ENCODE measurements around the gene DHRS11.

DNA sequence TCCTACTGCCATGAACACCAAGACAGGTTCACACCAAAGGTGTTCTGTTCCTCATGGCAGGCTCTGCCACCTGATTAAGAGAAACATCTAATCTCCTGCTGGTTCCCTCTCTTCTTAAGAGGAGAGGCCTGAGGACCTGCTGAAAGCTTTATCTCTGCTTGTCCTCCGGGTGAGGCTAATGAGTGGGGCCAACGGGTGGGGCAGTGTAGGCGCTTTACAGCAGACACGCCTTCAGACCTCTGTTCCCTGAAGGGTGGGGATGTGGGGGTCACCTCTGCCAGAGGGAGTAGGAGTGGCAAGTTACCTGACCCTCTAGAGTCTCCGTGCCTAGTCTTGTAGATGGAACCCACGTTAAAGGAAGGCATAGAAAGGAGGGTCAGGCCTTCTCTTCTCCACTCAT is 5.5 kb downstream of the DHRS11 start:
- TF ChIP-seq, protein P1, sequence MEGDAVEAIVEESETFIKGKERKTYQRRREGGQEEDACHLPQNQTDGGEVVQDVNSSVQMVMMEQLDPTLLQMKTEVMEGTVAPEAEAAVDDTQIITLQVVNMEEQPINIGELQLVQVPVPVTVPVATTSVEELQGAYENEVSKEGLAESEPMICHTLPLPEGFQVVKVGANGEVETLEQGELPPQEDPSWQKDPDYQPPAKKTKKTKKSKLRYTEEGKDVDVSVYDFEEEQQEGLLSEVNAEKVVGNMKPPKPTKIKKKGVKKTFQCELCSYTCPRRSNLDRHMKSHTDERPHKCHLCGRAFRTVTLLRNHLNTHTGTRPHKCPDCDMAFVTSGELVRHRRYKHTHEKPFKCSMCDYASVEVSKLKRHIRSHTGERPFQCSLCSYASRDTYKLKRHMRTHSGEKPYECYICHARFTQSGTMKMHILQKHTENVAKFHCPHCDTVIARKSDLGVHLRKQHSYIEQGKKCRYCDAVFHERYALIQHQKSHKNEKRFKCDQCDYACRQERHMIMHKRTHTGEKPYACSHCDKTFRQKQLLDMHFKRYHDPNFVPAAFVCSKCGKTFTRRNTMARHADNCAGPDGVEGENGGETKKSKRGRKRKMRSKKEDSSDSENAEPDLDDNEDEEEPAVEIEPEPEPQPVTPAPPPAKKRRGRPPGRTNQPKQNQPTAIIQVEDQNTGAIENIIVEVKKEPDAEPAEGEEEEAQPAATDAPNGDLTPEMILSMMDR (IDR thresholded peaks at IDR 0.05; ENCODE audit: poor library complexity, severe bottlenecking), result no peak
- TF ChIP-seq RAD21 (conservative IDR thresholded peaks at IDR 0.05) (no peak), POLR2AphosphoS5 (IDR thresholded peaks at IDR 0.05) (no peak), TAF1 (IDR thresholded peaks at IDR 0.05; ENCODE audit: low read depth) (no peak), SMC3 (conservative IDR thresholded peaks at IDR 0.05; ENCODE audit: poor library complexity) (no peak), MXI1 (conservative IDR thresholded peaks at IDR 0.05; ENCODE audit: poor library complexity, severe bottlenecking) (no peak)
- TF ChIP-seq, protein P2, sequence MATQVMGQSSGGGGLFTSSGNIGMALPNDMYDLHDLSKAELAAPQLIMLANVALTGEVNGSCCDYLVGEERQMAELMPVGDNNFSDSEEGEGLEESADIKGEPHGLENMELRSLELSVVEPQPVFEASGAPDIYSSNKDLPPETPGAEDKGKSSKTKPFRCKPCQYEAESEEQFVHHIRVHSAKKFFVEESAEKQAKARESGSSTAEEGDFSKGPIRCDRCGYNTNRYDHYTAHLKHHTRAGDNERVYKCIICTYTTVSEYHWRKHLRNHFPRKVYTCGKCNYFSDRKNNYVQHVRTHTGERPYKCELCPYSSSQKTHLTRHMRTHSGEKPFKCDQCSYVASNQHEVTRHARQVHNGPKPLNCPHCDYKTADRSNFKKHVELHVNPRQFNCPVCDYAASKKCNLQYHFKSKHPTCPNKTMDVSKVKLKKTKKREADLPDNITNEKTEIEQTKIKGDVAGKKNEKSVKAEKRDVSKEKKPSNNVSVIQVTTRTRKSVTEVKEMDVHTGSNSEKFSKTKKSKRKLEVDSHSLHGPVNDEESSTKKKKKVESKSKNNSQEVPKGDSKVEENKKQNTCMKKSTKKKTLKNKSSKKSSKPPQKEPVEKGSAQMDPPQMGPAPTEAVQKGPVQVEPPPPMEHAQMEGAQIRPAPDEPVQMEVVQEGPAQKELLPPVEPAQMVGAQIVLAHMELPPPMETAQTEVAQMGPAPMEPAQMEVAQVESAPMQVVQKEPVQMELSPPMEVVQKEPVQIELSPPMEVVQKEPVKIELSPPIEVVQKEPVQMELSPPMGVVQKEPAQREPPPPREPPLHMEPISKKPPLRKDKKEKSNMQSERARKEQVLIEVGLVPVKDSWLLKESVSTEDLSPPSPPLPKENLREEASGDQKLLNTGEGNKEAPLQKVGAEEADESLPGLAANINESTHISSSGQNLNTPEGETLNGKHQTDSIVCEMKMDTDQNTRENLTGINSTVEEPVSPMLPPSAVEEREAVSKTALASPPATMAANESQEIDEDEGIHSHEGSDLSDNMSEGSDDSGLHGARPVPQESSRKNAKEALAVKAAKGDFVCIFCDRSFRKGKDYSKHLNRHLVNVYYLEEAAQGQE (IDR thresholded peaks at IDR 0.05; ENCODE audit: borderline replicate concordance), result no peak
